GM10266 (cell line): ENCODE measurements around the gene SPRYD4.
"Not testable (repeated sequence)": the region's sequence is repeated elsewhere in the genome, so short reads cannot be mapped to it uniquely, and the experiment has no call there.

ENCODE experiments used
- DNase-seq: peaks from one replicate; pipeline ENCODE4 v3.0.0; 2012; ENCODE audit errors: extremely low spot score
- CTCF ChIP-seq: IDR thresholded peaks from 2 replicates; pipeline ENCODE4 v1.5.1; 2012; ENCODE audit warnings: mild to moderate bottlenecking, low read depth; ENCODE audit not compliant: control insufficient read depth, insufficient read depth; ENCODE audit errors: missing control alignments

SPRYD4 gene

GRCh38 chr12:56437430-56438176, 30.8 kb upstream of the SPRYD4 start:
- TF ChIP-seq CTCF = no peak
- DNase-seq = no peak

GRCh38 chr12:56443208-56443607, 25.2 kb upstream of the SPRYD4 start:
- DNase-seq = not testable (repeated sequence)

GRCh38 chr12:56448860-56449621, 19.3 kb upstream of the SPRYD4 start, which contains the start of gene TIMELESS:
TIMELESS (minus strand) TSS chr12:56449426; CDS start chr12:56434170, 15,256 bp downstream.
- DNase-seq = peak; percentile 90
- TF ChIP-seq CTCF = no peak

- no peak for DNase-seq
- TF ChIP-seq CTCF = no peak
Measured at GRCh38 chr12:56449622-56449984, 18.8 kb upstream of the SPRYD4 start.

- no peak for DNase-seq
- TF ChIP-seq CTCF = no peak
Measured at GRCh38 chr12:56450241-56450640, 18.1 kb upstream of the SPRYD4 start.

- DNase-seq = no peak
- TF ChIP-seq CTCF = no peak
Measured at GRCh38 chr12:56451147-56451546, 17.2 kb upstream of the SPRYD4 start.

GRCh38 chr12:56454557-56454956, 13.8 kb upstream of the SPRYD4 start, which contains the start of gene MIP:
MIP (minus strand) TSS chr12:56454657; CDS start chr12:56454613, 44 bp downstream.
- no peak for TF ChIP-seq CTCF
- DNase-seq = no peak
